HG03575 (cell line): ENCODE data around the gene FNBP1L.
"Not testable (repeated sequence)": the region's sequence is repeated elsewhere in the genome, so short reads cannot be mapped to it uniquely, and the experiment has no call there.

Source experiments
- ATAC-seq: cut with Tn5 transposase; IDR thresholded peaks from one replicate; pipeline ENCODE4 v1.9.1; 2021; ENCODE audit not compliant: unreplicated experiment, insufficient number of reproducible peaks, low FRiP score; ENCODE audit errors: extremely low read depth

The FNBP1L gene

DNA sequence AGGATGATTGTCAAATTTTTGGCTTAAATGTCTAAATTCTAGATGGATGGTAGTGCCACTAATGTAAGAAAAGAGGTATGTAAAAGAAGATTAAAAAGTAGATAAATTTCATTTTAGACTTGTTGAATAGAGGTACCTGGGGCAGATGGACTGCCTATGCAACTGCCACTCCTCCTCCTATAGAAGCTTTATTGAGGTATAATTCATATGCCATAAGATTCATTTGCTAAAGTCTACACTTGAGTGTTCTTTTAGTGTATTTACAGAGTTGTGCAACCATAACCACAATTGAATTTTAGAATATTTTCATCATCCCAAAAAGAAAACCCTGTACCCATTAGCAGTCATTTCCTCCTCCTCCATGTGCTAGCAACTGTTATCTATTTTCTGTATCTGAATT is 70.6 kb downstream of the FNBP1L start:
- ATAC-seq = no peak

DNA sequence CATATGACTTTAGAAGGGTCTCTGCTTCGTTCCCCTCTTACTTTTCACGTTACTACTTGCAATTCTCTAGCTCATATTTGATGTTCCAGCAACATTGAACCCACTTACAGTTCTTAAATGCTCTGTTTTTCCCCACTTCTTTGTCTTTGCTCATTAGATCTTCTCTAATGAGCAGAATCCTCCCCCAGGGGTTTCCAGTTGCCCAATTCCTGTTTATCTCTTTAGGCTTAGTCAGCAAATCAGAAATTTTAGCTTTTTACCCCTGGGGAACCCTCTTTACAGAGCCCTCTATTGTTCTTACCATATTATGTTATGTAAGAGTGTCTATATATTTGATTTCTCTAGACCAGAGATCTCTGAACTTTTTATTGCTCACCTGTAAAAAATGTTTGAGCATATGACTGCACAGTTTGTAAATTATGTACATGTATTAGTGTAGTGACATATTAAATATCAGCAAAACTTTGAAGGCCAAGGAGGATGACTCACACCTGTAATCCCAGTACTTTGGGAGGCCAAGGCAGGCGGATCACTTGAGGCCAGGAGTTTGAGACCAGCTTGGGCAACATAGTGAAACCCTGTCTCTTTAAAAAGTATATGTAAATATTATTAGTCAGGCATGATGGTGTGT is 71.4 kb downstream of the FNBP1L start:
- no peak for ATAC-seq

- ATAC-seq = no peak
Observed at GRCh38 chr1:93521618-93522017, 73.7 kb downstream of the FNBP1L start.

- ATAC-seq = no peak
Observed at GRCh38 chr1:93522721-93523120, 74.8 kb downstream of the FNBP1L start.

- ATAC-seq = no peak
Observed at GRCh38 chr1:93525431-93525830, 77.5 kb downstream of the FNBP1L start.

- no peak for ATAC-seq
Observed at GRCh38 chr1:93526431-93526830, 78.5 kb downstream of the FNBP1L start.

DNA sequence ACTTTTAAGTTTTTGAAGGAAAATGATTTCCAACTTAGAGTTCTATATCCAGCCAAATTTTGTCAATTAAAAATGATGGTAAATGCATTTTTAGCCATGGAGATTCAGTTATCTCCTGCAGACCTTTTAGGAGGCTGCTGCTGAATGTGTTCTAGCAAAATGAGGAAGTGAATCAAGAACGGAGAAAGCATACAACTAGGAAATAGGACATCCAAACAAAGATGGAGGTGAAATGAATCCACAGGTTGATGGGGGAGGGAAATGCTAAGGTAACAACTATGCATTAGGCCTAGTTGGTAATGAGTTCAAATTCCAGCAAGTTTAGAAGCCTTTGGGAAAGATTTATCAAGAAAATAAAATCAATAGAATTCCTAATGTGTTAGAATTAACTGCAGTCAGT is 80.5 kb downstream of the FNBP1L start:
- ATAC-seq = no peak

- no peak for ATAC-seq
Observed at GRCh38 chr1:93531193-93531592, 83.3 kb downstream of the FNBP1L start.

DNA sequence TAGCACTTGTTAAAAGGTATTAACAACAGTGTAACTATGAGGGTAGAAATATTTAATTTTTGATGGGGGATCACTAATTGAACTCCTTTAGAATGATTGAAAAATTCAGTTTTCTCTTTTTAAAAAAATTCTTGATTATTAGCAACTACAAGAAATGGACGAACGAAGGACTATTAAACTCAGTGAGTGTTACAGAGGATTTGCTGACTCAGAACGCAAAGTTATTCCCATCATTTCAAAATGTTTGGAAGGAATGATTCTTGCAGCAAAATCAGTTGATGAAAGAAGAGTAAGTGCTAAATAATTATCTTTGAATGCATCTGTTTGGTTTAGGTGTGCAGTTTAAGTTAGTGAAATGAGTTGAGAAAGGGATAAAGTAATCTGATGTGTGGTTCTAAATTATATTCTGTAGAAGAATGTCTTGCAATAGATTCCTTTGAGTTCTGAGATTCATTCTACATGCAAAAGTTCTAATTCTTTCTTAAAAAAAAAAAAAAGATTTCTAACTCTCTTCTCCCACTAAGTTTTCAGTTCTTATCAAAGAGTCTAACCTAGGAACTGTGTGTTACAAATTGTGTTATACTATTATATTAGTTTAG is 85.0 kb downstream of the FNBP1L start:
- ATAC-seq = no peak

GRCh38 chr1:93533677-93534076 is 85.8 kb downstream of the FNBP1L start:
- ATAC-seq = no peak

DNA sequence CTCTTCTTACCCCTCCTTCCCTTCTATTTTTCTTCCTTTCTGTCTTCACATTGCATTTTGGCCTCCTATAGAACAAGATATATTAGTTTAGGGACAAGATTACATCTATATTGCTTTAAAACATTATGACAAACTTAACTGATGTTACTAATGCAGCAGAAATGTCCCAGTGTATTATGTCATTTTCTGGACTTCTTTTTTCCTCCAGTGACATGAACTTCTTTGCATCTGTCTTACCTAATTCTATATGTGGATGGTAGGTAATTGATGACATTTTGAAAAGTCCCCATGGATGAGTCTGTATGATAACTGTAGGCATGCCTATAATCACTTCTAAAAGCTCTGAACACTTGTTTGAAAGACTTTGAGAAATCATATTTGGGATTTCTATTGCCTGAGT is 89.5 kb downstream of the FNBP1L start:
- no peak for ATAC-seq

- no peak for ATAC-seq
Observed at GRCh38 chr1:93537924-93538323, 90.0 kb downstream of the FNBP1L start.

DNA sequence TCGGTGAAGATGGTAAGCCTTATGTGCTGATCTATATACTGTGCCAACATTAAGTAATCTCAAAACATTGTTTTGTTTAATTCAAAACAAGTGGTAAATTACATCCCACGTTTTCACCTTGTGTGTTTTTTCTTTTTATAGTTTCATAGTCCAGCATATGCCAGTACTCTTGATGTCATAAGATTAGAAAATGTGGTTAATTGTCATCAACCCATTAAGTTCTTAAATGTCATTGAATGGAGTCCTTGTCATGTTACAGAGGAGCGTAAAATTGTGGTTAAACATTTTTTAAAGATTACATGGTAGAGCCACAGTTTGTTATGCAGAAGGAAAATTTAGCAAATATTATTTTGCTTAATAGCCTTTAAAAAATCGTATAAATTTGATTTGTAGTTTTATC is 93.1 kb downstream of the FNBP1L start:
- no peak for ATAC-seq

DNA sequence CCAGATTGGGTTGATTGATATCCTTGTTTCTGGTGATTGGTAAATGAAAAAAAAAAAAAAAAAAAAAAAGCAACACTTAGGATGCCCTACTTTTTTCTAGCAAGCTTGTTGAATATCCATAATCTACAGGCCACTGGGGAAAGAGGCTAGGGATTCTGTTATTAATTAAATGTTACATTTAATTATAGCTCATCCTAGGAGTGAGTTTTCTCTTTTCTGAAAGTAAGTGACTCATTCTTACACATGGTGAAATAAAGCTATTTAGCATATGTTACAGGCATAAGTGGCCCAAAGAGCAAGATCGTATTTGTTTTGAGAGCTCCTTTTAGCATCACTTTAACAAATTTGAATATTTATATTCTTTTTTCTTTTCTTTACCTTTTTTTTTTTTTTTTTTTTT is 94.5 kb downstream of the FNBP1L start:
- ATAC-seq = no peak

DNA sequence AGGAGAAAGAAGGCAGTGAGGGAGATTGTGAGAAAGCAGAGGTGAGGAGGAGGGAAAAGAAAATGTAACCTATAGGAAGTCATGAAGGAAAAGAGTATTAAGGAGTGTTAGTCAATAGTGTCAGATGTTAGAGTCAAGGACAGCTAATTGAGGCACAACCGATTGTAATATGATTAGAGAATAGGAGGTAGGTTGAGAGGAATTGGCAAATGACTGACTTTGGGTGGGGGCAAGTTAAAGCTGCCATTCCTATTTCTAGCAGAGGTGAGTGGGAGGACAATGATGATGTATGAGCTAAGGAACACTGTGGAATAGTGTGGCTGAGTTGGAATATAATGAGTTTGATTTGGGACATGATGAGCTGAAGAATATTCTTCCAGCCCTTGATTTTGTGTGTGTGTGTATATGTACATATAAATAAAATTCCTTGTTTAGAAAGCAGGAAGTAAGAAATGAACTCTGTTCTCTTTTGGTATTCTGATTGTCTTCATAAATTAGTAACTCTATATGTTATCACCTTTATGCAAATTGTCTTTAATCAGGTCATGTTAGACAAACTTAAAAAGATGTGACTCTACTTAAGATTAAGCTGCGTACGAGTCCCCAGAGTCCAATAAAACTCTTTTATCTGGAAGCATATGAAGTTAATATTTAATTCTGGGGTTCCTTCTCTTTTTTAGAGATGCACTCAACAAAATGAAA is 98.4 kb downstream of the FNBP1L start:
- ATAC-seq = no peak

GRCh38 chr1:93549131-93549530 is 101.2 kb downstream of the FNBP1L start:
- no peak for ATAC-seq

GRCh38 chr1:93549811-93550210 is 101.9 kb downstream of the FNBP1L start:
- no peak for ATAC-seq

DNA sequence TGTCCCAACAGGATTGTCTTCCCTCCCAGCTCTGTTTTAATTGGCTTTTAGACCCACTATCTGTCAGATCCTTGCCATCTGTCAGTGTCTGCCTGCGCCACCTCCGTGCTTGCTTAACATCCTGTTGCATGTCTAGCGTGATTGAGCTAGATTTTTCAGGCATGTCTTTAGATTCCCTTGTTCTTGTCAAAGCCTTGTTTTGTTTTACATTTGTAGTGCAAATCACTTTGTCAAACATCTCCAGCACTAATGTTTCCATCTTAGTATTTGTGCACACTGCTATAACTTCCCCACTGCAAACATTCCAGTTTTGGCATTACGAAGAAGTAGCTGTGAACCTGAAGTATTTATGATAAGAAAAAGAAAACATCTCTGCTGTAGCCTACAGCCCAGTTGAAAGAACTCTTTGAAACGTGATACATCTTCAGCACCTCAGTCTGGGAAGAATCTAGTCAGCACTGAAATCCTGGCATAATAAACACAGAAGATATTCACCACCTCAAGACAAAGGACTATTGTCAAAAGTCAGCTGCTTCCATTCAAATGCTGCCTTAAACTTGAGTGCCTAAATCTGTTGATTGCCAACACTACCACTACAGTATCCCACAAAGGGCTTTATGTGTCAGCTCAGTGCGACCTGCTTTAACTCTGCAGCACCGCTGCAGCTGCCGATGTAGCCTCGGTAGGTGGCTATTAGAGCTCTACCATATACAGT is 105.0 kb downstream of the FNBP1L start:
- ATAC-seq = no peak

DNA sequence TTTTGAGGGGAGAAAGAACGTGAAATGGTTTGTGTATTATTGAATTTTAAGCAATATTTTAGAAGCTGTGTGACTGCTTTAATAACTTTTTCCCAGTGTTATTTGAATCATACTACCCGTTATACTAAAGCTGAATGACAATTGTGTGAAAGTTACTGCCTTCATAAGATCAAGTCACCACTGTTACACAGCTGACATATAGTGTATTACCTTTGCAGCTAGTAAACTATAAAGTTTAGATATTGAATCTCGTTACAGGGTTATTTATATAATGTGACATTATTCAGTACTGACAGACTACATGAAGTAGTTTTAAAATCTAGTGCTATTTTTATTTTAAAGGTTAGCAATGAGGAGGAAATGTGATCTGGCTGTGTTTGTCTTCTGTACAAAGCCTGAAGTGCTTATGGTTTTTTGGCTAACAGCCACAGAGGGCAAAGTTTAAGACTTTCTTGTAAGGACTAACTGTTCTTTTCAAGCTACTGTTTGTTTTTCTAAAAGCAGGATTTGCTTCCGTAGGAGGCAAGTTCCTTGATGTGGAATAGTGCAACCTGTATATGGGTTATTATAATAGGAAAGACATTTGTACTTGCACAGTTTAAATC is 106.1 kb downstream of the FNBP1L start:
- ATAC-seq = not testable (repeated sequence)
